ENCODE data around the gene KCTD17.

The KCTD17 gene

DNA sequence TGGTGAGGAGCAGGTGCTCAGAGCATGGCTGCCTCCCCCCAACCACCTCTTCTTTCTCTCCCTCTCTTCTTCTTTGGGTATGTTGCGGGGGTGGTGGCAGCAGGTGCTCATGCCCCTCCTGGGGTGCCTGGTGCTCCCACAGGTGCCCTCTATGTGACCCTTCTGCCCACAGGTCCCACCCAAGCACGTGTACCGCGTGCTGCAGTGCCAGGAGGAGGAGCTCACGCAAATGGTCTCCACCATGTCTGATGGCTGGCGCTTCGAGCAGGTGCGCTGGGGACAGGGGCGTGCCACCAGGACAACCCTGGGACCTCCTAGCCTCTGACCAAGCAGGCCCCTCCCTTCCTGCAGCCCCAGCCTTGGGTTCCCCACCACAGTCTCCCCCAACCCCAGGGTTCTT lies 5.7 kb downstream of the KCTD17 start:
- TF ChIP-seq SIN3A (IDR thresholded peaks at IDR 0.05; ENCODE audit: borderline replicate concordance, insufficient read depth, low read length) (no peak), POLR2AphosphoS5 (IDR thresholded peaks at IDR 0.05; ENCODE audit: low read depth, low read length) (no peak), FOXP2 (optimal IDR thresholded peaks at IDR 0.05; ENCODE audit: borderline replicate concordance, extremely low read depth, extremely low read length, insufficient read depth) (no peak), TAF1 (IDR thresholded peaks at IDR 0.05; ENCODE audit: borderline replicate concordance, insufficient read depth, low read length) (no peak)
- TF ChIP-seq, protein P1, sequence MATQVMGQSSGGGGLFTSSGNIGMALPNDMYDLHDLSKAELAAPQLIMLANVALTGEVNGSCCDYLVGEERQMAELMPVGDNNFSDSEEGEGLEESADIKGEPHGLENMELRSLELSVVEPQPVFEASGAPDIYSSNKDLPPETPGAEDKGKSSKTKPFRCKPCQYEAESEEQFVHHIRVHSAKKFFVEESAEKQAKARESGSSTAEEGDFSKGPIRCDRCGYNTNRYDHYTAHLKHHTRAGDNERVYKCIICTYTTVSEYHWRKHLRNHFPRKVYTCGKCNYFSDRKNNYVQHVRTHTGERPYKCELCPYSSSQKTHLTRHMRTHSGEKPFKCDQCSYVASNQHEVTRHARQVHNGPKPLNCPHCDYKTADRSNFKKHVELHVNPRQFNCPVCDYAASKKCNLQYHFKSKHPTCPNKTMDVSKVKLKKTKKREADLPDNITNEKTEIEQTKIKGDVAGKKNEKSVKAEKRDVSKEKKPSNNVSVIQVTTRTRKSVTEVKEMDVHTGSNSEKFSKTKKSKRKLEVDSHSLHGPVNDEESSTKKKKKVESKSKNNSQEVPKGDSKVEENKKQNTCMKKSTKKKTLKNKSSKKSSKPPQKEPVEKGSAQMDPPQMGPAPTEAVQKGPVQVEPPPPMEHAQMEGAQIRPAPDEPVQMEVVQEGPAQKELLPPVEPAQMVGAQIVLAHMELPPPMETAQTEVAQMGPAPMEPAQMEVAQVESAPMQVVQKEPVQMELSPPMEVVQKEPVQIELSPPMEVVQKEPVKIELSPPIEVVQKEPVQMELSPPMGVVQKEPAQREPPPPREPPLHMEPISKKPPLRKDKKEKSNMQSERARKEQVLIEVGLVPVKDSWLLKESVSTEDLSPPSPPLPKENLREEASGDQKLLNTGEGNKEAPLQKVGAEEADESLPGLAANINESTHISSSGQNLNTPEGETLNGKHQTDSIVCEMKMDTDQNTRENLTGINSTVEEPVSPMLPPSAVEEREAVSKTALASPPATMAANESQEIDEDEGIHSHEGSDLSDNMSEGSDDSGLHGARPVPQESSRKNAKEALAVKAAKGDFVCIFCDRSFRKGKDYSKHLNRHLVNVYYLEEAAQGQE (IDR thresholded peaks at IDR 0.05; ENCODE audit: insufficient read depth in 1 of 2, low read depth in 2 of 2, low read length in 2 of 2) = no peak

DNA sequence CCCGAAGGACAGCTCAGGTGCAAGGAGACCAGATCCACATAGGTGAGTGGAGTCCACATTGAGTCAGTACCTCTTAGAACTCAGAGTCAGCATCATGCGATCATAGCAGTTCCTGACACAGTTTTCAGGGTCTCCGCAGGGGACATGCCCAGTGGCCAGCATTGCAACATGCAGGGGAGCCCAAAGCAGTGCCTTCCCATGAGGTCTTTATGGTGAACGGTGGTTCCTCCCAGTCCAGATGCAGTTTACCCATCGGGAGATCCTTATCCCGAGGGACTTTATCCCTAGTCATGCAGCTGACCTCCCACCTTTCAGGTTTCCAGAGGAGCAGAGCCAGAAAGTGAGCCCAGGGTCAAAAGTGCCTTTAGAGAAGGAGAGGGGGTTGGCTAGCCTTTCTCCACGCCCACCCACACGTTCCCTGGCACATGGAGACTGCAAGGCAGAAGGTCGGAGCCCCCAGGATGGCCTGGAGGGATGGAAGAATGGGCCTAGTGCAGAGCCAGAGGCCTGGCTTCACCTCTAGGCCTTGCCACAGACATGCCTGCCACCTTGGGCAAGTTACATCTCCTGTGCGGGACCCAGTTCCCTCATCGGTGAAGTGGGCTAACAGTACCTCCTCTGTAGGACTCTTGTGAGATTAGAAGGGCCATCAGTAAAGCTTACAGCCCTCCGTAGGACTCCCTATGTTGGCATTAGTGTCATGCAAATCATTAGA lies 6.4 kb downstream of the KCTD17 start:
- TF ChIP-seq SIN3A (IDR thresholded peaks at IDR 0.05; ENCODE audit: borderline replicate concordance, insufficient read depth, low read length) (no peak), TAF1 (IDR thresholded peaks at IDR 0.05; ENCODE audit: borderline replicate concordance, insufficient read depth, low read length) (no peak)

DNA sequence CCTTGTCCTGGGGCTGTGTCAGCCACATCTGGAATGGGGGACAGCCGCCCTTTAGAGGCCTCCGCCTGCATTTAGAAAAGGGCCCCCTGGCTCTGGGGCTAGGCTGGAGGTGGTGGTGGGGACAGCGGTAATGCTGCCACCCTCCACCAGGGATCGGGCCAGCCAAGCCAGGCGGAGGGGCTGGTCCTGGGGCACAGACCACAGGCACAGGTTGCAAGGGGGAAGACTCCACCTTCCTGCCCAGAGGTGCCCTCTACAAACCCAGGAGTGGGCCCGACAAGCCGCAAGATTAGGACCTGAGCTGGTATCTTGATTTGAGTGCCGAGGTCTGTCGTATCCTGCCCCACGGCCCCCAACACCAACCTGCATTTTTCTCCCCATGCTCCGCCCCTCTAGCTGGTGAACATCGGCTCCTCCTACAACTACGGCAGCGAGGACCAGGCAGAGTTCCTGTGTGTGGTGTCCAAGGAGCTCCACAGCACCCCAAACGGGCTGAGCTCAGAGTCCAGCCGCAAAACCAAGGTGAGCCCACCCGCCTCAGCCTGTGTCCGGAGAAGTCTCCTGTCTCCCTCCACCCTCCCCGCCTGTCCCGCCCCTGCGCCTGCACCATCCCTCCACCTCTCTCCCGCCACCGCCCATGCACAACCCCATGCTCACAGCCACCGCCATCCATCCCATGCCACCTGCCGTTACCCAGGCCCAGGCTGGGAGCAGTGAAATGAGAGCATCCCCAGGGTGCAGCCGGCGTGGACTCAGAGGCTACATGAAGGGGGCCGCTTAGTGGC lies 7.6 kb downstream of the KCTD17 start:
- TF ChIP-seq SIN3A (IDR thresholded peaks at IDR 0.05; ENCODE audit: borderline replicate concordance, insufficient read depth, low read length) (no peak), TAF1 (IDR thresholded peaks at IDR 0.05; ENCODE audit: borderline replicate concordance, insufficient read depth, low read length) (no peak), FOXP2 (optimal IDR thresholded peaks at IDR 0.05; ENCODE audit: borderline replicate concordance, extremely low read depth, extremely low read length, insufficient read depth) (no peak), POLR2AphosphoS5 (IDR thresholded peaks at IDR 0.05; ENCODE audit: low read depth, low read length) (no peak)
- TF ChIP-seq, protein P1 (IDR thresholded peaks at IDR 0.05; ENCODE audit: insufficient read depth in 1 of 2, low read depth in 2 of 2, low read length in 2 of 2) = no peak

DNA sequence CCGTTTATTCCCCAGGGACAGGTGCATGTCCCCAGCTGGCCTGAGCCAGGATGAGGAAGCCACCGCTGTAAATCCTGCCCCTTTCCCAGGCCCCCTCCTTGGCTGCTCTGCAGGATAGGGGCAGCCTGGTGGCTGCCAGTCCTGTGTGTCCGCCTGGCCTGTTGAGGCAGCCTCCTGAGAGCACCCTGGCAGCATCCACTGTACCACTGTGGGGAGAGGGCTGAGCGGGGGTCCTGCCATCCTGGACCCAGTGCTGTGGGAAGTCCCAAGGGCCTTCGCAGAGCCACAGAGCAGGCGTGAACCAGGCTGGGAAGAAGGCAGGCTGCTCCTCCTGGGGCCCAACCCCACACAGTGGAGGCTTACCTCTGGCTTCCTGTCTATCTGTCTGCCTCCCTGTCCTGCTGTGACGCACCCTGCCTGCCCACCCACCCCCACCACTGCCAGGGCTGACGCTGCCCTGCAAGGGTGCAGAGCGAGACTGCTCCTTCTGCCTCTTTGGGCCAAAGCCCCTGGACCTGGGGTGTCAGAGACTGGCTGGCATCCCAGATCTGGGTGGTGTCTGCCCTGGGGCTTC lies 8.4 kb downstream of the KCTD17 start:
- TF ChIP-seq, protein P1 (IDR thresholded peaks at IDR 0.05; ENCODE audit: insufficient read depth in 1 of 2, low read depth in 2 of 2, low read length in 2 of 2) = no peak
- TF ChIP-seq SIN3A (IDR thresholded peaks at IDR 0.05; ENCODE audit: borderline replicate concordance, insufficient read depth, low read length) = no peak
- no peak for TF ChIP-seq TAF1 (IDR thresholded peaks at IDR 0.05; ENCODE audit: borderline replicate concordance, insufficient read depth, low read length)
- TF ChIP-seq FOXP2 (optimal IDR thresholded peaks at IDR 0.05; ENCODE audit: borderline replicate concordance, extremely low read depth, extremely low read length, insufficient read depth) = no peak
- TF ChIP-seq POLR2AphosphoS5 (IDR thresholded peaks at IDR 0.05; ENCODE audit: low read depth, low read length) = no peak

DNA sequence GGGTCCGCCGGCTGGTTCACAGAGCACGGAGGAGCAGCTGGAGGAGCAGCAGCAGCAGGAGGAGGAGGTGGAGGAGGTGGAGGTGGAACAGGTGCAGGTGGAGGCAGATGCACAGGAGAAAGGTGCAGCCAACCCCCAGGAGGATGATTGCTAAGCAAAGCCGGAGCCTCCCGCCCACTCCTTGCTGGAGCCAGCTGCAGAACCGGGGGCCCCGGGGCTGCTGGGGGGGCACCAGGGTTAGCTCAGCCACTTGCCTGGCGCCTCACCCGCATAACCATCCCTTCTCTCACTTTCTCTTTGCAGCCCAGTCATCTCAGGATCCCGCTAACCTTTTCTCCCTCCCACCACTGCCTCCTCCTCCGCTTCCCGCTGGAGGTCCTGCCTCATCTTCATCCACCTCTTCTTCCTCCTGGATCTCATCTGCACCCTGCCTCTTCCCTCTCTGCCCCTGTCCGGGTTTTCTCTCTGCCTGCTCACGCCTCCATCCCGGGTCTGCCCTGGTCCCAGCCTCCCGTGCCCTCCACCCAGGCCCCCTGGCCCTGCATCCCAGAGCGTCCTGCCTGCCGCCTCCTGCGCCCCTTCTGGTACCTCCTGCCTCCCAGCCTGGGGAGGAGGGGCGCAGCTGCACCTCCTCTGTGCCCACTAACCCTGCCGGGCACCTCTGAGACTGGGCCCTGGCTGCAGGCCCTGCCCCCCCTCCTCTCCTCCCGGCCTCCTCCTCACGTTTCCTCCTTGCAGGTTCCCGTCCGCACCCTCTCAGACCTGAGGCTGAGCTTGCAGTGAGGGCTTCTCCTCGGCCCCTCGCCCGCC lies 9.5 kb downstream of the KCTD17 start:
- TF ChIP-seq, protein P1 (IDR thresholded peaks at IDR 0.05; ENCODE audit: insufficient read depth in 1 of 2, low read depth in 2 of 2, low read length in 2 of 2) = no peak
- TF ChIP-seq TAF1 (IDR thresholded peaks at IDR 0.05; ENCODE audit: borderline replicate concordance, insufficient read depth, low read length) (no peak), POLR2AphosphoS5 (IDR thresholded peaks at IDR 0.05; ENCODE audit: low read depth, low read length) (no peak), SIN3A (IDR thresholded peaks at IDR 0.05; ENCODE audit: borderline replicate concordance, insufficient read depth, low read length) (no peak), FOXP2 (optimal IDR thresholded peaks at IDR 0.05; ENCODE audit: borderline replicate concordance, extremely low read depth, extremely low read length, insufficient read depth) (no peak)

Measured in PFSK-1 (cell line).